ENCODE data around the gene GABRE.
A peak's percentile ranks its signal among the peaks of the same experiment; 100 is the strongest.

The GABRE gene

GRCh38 chrX:151975736-151976275 is 1.3 kb upstream of the GABRE start:
- Histone ChIP-seq H3K9me3 (replicated peaks in 1 of 11) (peaks cover 0 to 15% (median 4%) of the 10 kb centered on the region in 11 experiments; a peak in 9 of 22 replicates), H3K36me3 (no peaks in the 10 kb centered on the region), H3K9ac (no peak overlapping the region), H3K4me2 (no peak overlapping the region), H3K4me3 (no peak overlapping the region), H3K4me1 (peaks cover 0 to 51% (median under 1%) of the 10 kb centered on the region in 10 experiments; a peak in 8 of 20 replicates), H4K20me1 (no peaks in the 10 kb centered on the region; a peak in 2 of 22 replicates), H3K27ac (no peak overlapping the region), H3K27me3 (peaks cover 91 to 98% (median 96%) of the 10 kb centered on the region in 11 experiments)
- TF ChIP-seq Cebpa-rat (IDR thresholded peaks at IDR 0.05), result no peak

- H3K4me3 ChIP-seq, result no peak overlapping the region
- no peaks in the 10 kb centered on the region; a peak in 2 of 22 replicates for H4K20me1 ChIP-seq
- no peak overlapping the region for H3K4me2 ChIP-seq
- no peak for TF ChIP-seq Cebpa-rat (IDR thresholded peaks at IDR 0.05)
- H3K27ac ChIP-seq, result no peak overlapping the region
- H3K9ac ChIP-seq, result no peak overlapping the region
- H3K27me3 ChIP-seq, result peaks cover 91 to 98% (median 96%) of the 10 kb centered on the region in 11 experiments
- peaks cover 0 to 15% (median 4%) of the 10 kb centered on the region in 11 experiments; a peak in 9 of 22 replicates for H3K9me3 ChIP-seq (replicated peaks in 1 of 11)
- peaks cover 0 to 51% (median 4%) of the 10 kb centered on the region in 10 experiments; a peak in 9 of 20 replicates for H3K4me1 ChIP-seq
- H3K36me3 ChIP-seq, result no peaks in the 10 kb centered on the region
Measured at GRCh38 chrX:151975228-151975593, 735 bp upstream of the GABRE start.

- Histone ChIP-seq H3K4me1 (peaks cover 0 to 52% (median 4%) of the 10 kb centered on the region in 10 experiments; a peak in 9 of 20 replicates), H4K20me1 (no peaks in the 10 kb centered on the region; a peak in 3 of 22 replicates), H3K9ac (no peak overlapping the region), H3K4me3 (no peak overlapping the region), H3K27ac (peak overlapping the region in 1 of 11 experiments; percentile 20; a peak in 2 of 22 replicates), H3K27me3 (peaks cover 88 to 98% (median 96%) of the 10 kb centered on the region in 11 experiments), H3K4me2 (no peak overlapping the region), H3K36me3 (no peaks in the 10 kb centered on the region), H3K9me3 (replicated peaks in 1 of 11) (peaks cover 0 to 15% (median 4%) of the 10 kb centered on the region in 11 experiments; a peak in 9 of 22 replicates)
- no peak for TF ChIP-seq Cebpa-rat (IDR thresholded peaks at IDR 0.05)
Measured at GRCh38 chrX:151973851-151974335, 583 bp downstream of the GABRE start.

- H3K4me1 ChIP-seq, result peaks cover 0 to 50% (median 4%) of the 10 kb centered on the region in 10 experiments; a peak in 9 of 20 replicates
- peak overlapping the region in 2 of 11 experiments; percentile 46; a peak in 4 of 22 replicates for H3K4me2 ChIP-seq
- no peaks in the 10 kb centered on the region; a peak in 3 of 22 replicates for H4K20me1 ChIP-seq
- no peaks in the 10 kb centered on the region for H3K36me3 ChIP-seq
- H3K9ac ChIP-seq, result no peak overlapping the region
- peaks cover 0 to 17% (median 4%) of the 10 kb centered on the region in 11 experiments; a peak in 11 of 22 replicates for H3K9me3 ChIP-seq (replicated peaks in 1 of 11)
- H3K4me3 ChIP-seq, result no peak overlapping the region
- H3K27ac ChIP-seq, result peak overlapping the region in 1 of 11 experiments; percentile 20; a peak in 1 of 22 replicates
- TF ChIP-seq Cebpa-rat (IDR thresholded peaks at IDR 0.05), result no peak
- H3K27me3 ChIP-seq, result peaks cover 88 to 98% (median 96%) of the 10 kb centered on the region in 11 experiments
Measured at GRCh38 chrX:151973060-151973661, 1.3 kb downstream of the GABRE start.

- H4K20me1 ChIP-seq, result no peaks in the 10 kb centered on the region; a peak in 4 of 22 replicates
- no peak overlapping the region for H3K4me3 ChIP-seq
- peaks cover 0 to 22% (median 10%) of the 10 kb centered on the region in 11 experiments; a peak in 11 of 22 replicates for H3K9me3 ChIP-seq (replicated peaks in 1 of 11)
- H3K9ac ChIP-seq, result no peak overlapping the region
- H3K4me1 ChIP-seq, result peaks cover 0 to 50% (median 4%) of the 10 kb centered on the region in 10 experiments; a peak in 9 of 20 replicates
- TF ChIP-seq Cebpa-rat (IDR thresholded peaks at IDR 0.05), result no peak
- H3K36me3 ChIP-seq, result no peaks in the 10 kb centered on the region
- peak overlapping the region in 2 of 11 experiments; percentile 14 to 33; a peak in 2 of 22 replicates for H3K27ac ChIP-seq
- peaks cover 88 to 98% (median 96%) of the 10 kb centered on the region in 11 experiments for H3K27me3 ChIP-seq
- H3K4me2 ChIP-seq, result peak overlapping the region in 5 of 11 experiments; percentile 31 to 63 (median 46); a peak in 8 of 22 replicates
Measured at GRCh38 chrX:151970661-151971060, 3.8 kb downstream of the GABRE start.

- peak overlapping the region in 4 of 11 experiments; percentile 31 to 63 (median 53); a peak in 7 of 22 replicates for H3K4me2 ChIP-seq
- peaks cover 0 to 50% (median 4%) of the 10 kb centered on the region in 10 experiments; a peak in 9 of 20 replicates for H3K4me1 ChIP-seq
- H4K20me1 ChIP-seq, result no peaks in the 10 kb centered on the region; a peak in 3 of 22 replicates
- peaks cover 88 to 98% (median 96%) of the 10 kb centered on the region in 11 experiments for H3K27me3 ChIP-seq
- peaks cover 0 to 21% (median 10%) of the 10 kb centered on the region in 11 experiments; a peak in 11 of 22 replicates for H3K9me3 ChIP-seq (replicated peaks in 1 of 11)
- H3K27ac ChIP-seq, result peak overlapping the region in 2 of 11 experiments; percentile 14 to 33; a peak in 1 of 22 replicates
- H3K36me3 ChIP-seq, result no peaks in the 10 kb centered on the region
- no peak overlapping the region for H3K4me3 ChIP-seq
- H3K9ac ChIP-seq, result no peak overlapping the region
- TF ChIP-seq Cebpa-rat (IDR thresholded peaks at IDR 0.05), result no peak
Measured at GRCh38 chrX:151970027-151970426, 4.4 kb downstream of the GABRE start.

GRCh38 chrX:151966236-151966635 is 8.2 kb downstream of the GABRE start:
- TF ChIP-seq Cebpa-rat (IDR thresholded peaks at IDR 0.05), result no peak
- peaks cover 95 to 100% (median 100%) of the 10 kb centered on the region in 11 experiments for H3K27me3 ChIP-seq
- no peak overlapping the region for H3K4me2 ChIP-seq
- H3K4me3 ChIP-seq, result no peak overlapping the region
- no peaks in the 10 kb centered on the region for H3K36me3 ChIP-seq
- H3K27ac ChIP-seq, result no peak overlapping the region
- peaks cover 0 to 10% (median 7%) of the 10 kb centered on the region in 11 experiments; a peak in 5 of 22 replicates for H3K9me3 ChIP-seq (replicated peaks in 1 of 11)
- H3K4me1 ChIP-seq, result peaks cover 0 to 25% (median 4%) of the 10 kb centered on the region in 10 experiments; a peak in 9 of 20 replicates
- no peaks in the 10 kb centered on the region; a peak in 3 of 22 replicates for H4K20me1 ChIP-seq
- no peak overlapping the region for H3K9ac ChIP-seq

- no peaks in the 10 kb centered on the region; a peak in 3 of 22 replicates for H4K20me1 ChIP-seq
- peaks cover 97 to 100% (median 100%) of the 10 kb centered on the region in 11 experiments for H3K27me3 ChIP-seq
- no peak overlapping the region for H3K27ac ChIP-seq
- peaks cover 0 to 3% (median 0%) of the 10 kb centered on the region in 11 experiments; a peak in 1 of 22 replicates for H3K9me3 ChIP-seq (replicated peaks in 1 of 11)
- no peak overlapping the region for H3K4me3 ChIP-seq
- H3K4me2 ChIP-seq, result no peak overlapping the region
- H3K9ac ChIP-seq, result no peak overlapping the region
- H3K4me1 ChIP-seq, result peaks cover 0 to 7% (median 0%) of the 10 kb centered on the region in 10 experiments; a peak in 1 of 20 replicates
- no peaks in the 10 kb centered on the region for H3K36me3 ChIP-seq
- TF ChIP-seq Cebpa-rat (IDR thresholded peaks at IDR 0.05), result no peak
Measured at GRCh38 chrX:151962034-151962433, 12.4 kb downstream of the GABRE start.

Measured in BLaER1 treated with 17β-estradiol and CSF1 and Interleukin-3, amounts not matched to agents 10 nM and 100 nM (cell line).